Measurements from ENCODE around the gene FCER1G.

Gene FCER1G

GRCh38 chr1:161192476-161193465, 22.3 kb upstream of the FCER1G start:
- no peak for TF ChIP-seq SIN3A (IDR thresholded peaks at IDR 0.05; ENCODE audit: borderline replicate concordance, insufficient read depth, low read length)
- no peak for TF ChIP-seq REST (IDR thresholded peaks at IDR 0.05; ENCODE audit: insufficient read depth in 1 of 2, low read depth in 2 of 2, low read length in 2 of 2)
- no peak for TF ChIP-seq TAF1 (IDR thresholded peaks at IDR 0.05; ENCODE audit: borderline replicate concordance, insufficient read depth, low read length)
- TF ChIP-seq POLR2AphosphoS5 (IDR thresholded peaks at IDR 0.05; ENCODE audit: low read depth, low read length), result no peak
- TF ChIP-seq FOXP2 (optimal IDR thresholded peaks at IDR 0.05; ENCODE audit: borderline replicate concordance, extremely low read depth, extremely low read length, insufficient read depth), result no peak

GRCh38 chr1:161193561-161194235, 21.4 kb upstream of the FCER1G start:
- TF ChIP-seq TAF1 (IDR thresholded peaks at IDR 0.05; ENCODE audit: borderline replicate concordance, insufficient read depth, low read length), result no peak
- no peak for TF ChIP-seq SIN3A (IDR thresholded peaks at IDR 0.05; ENCODE audit: borderline replicate concordance, insufficient read depth, low read length)
- TF ChIP-seq POLR2AphosphoS5 (IDR thresholded peaks at IDR 0.05; ENCODE audit: low read depth, low read length), result no peak
- no peak for TF ChIP-seq REST (IDR thresholded peaks at IDR 0.05; ENCODE audit: insufficient read depth in 1 of 2, low read depth in 2 of 2, low read length in 2 of 2)
- no peak for TF ChIP-seq FOXP2 (optimal IDR thresholded peaks at IDR 0.05; ENCODE audit: borderline replicate concordance, extremely low read depth, extremely low read length, insufficient read depth)

- no peak for TF ChIP-seq TAF1 (IDR thresholded peaks at IDR 0.05; ENCODE audit: borderline replicate concordance, insufficient read depth, low read length)
- TF ChIP-seq REST (IDR thresholded peaks at IDR 0.05; ENCODE audit: insufficient read depth in 1 of 2, low read depth in 2 of 2, low read length in 2 of 2), result no peak
- TF ChIP-seq POLR2AphosphoS5 (IDR thresholded peaks at IDR 0.05; ENCODE audit: low read depth, low read length), result no peak
- no peak for TF ChIP-seq SIN3A (IDR thresholded peaks at IDR 0.05; ENCODE audit: borderline replicate concordance, insufficient read depth, low read length)
- no peak for TF ChIP-seq FOXP2 (optimal IDR thresholded peaks at IDR 0.05; ENCODE audit: borderline replicate concordance, extremely low read depth, extremely low read length, insufficient read depth)
Measured at GRCh38 chr1:161195171-161195570, 19.9 kb upstream of the FCER1G start.

GRCh38 chr1:161196111-161196510, 19.0 kb upstream of the FCER1G start:
- no peak for TF ChIP-seq REST (IDR thresholded peaks at IDR 0.05; ENCODE audit: insufficient read depth in 1 of 2, low read depth in 2 of 2, low read length in 2 of 2)

All from PFSK-1 (cell line).